Panc1 (cell line): ENCODE results near the gene NTM. TPM values are rescaled to one million over a fixed set of nuclear protein-coding genes. Genes with fewer than 3 reads are reported as not detected.

Experiments used
- ATAC-seq: fragments of 200-7000 bp; cut with Tn5 transposase; 2 replicates; pipeline ENCODE4 v1.9.1; 2020; ENCODE audit warnings: mild to moderate bottlenecking, moderate library complexity
- BruUV-seq: library from RNA; stranded (reverse); fragments of 400-500 nt; replicated peaks from 2 replicates; lab custom pipeline; 2021; lab: Mats Ljungman, UMichigan
- CTCF ChIA-PET: fragments of 300-600 bp; sonication (Branson Sonifier 250); formaldehyde crosslinking; loops from one replicate; lab custom pipeline; 2022; ENCODE audit warnings: antibody characterized with exemption; lab: Charles Lee
- POLR2A ChIA-PET: fragments of 300-600 bp; sonication (Branson Sonifier 250); formaldehyde crosslinking; loops from one replicate; lab custom pipeline; 2022; ENCODE audit warnings: antibody characterized with exemption; lab: Charles Lee
- DNase-seq: peaks from one replicate; pipeline ENCODE4 v3.0.0-alpha.2; 2010; ENCODE audit warnings: low read depth, low spot score
- H3K27ac ChIP-seq: 2 replicates; pipeline ENCODE4 v1.5.1; 2011; ENCODE audit warnings: mild to moderate bottlenecking, low read length, inconsistent platforms
- H3K27me3 ChIP-seq: fragments of 200-500 bp; sonication (Bioruptor generic); 2 replicates; pipeline ENCODE4 v1.6.0; 2014; ENCODE audit warnings: low read length, inconsistent platforms; ENCODE audit not compliant: control insufficient read depth, insufficient read depth
- H3K36me3 ChIP-seq: fragments of 200-500 bp; sonication (Bioruptor generic); 2 replicates; pipeline ENCODE4 v1.5.1; 2014; ENCODE audit warnings: inconsistent platforms, mild to moderate bottlenecking, low read length, moderate library complexity; ENCODE audit not compliant: control insufficient read depth, insufficient read depth
- H3K4me1 ChIP-seq: 2 replicates; pipeline ENCODE4 v1.5.1; 2011; ENCODE audit warnings: inconsistent platforms, mild to moderate bottlenecking, low read length, moderate library complexity; ENCODE audit not compliant: control insufficient read depth, insufficient read depth
- H3K4me3 ChIP-seq, 2 experiments: 2 replicates each; pipeline ENCODE4 v1.5.1; 2011 to 2012; ENCODE audit warnings: low read depth in 2 of 2, low read length in 2 of 2, mild to moderate bottlenecking in 2 of 2, inconsistent platforms in 1 of 2, moderate library complexity in 1 of 2
- H3K9me3 ChIP-seq: fragments of 200-500 bp; sonication (Bioruptor generic); 2 replicates; pipeline ENCODE4 v1.5.1; 2014; ENCODE audit warnings: low read depth, mild to moderate bottlenecking, inconsistent platforms, low read length, moderate library complexity; ENCODE audit not compliant: control insufficient read depth, insufficient read depth
- POLR2AphosphoS5 ChIP-seq: IDR thresholded peaks from 2 replicates; pipeline ENCODE4 v1.6.1; 2012; ENCODE audit warnings: mild to moderate bottlenecking, low read depth, low read length, moderate library complexity
- SIN3A ChIP-seq: IDR thresholded peaks from 2 replicates; pipeline ENCODE4 v1.6.1; 2012; ENCODE audit warnings: low read depth, mild to moderate bottlenecking, low read length, moderate library complexity, borderline replicate concordance; ENCODE audit not compliant: insufficient read depth
- TCF7L2 ChIP-seq: IDR thresholded peaks from 2 replicates; pipeline ENCODE4 v1.6.1; 2011; ENCODE audit warnings: mild to moderate bottlenecking, low read depth, low read length, inconsistent platforms
- in situ Hi-C: cut with HindIII; loops from 2 replicates; pipeline ENCODE4 v1.10.0; 2016; ENCODE audit warnings: low sequenced_read_pairs, low pct_unique_long_range_greater_than_20kb
- intact Hi-C: fragments of 100-400 bp; cut with micrococcal nuclease; formaldehyde crosslinking; loops from one replicate; pipeline ENCODE4 v1.10.0; 2022; ENCODE audit not compliant: unreplicated experiment
- total RNA-seq: library from RNA; stranded (reverse); gene quantifications from one replicate; pipeline ENCODE4 v1.2.1, GENCODE V29; 2021; ENCODE audit not compliant: unreplicated experiment
- TF ChIP-seq, protein P1 (sequence below), 2 experiments: IDR thresholded peaks; 2 replicates each; pipeline ENCODE4 v1.6.1; 2011 to 2012; ENCODE audit warnings: low read depth in 2 of 2, control low read depth in 1 of 2, low read length in 1 of 2, mild to moderate bottlenecking in 1 of 2, moderate library complexity in 1 of 2; ENCODE audit not compliant: insufficient read depth in 1 of 2
- TF ChIP-seq, protein P2 (sequence below): fragments of 450-650 bp; IDR thresholded peaks from 2 replicates; pipeline ENCODE4 v1.5.1; 2017; ENCODE audit warnings: mild to moderate bottlenecking

NTM gene
- total RNA-seq, 1 experiment from 2014 or later, result 0.10 TPM

- intact Hi-C loops, result no loop called here
- TF ChIP-seq SIN3A, result no peak
- TF ChIP-seq TCF7L2, result no peak
- TF ChIP-seq, protein P1, sequence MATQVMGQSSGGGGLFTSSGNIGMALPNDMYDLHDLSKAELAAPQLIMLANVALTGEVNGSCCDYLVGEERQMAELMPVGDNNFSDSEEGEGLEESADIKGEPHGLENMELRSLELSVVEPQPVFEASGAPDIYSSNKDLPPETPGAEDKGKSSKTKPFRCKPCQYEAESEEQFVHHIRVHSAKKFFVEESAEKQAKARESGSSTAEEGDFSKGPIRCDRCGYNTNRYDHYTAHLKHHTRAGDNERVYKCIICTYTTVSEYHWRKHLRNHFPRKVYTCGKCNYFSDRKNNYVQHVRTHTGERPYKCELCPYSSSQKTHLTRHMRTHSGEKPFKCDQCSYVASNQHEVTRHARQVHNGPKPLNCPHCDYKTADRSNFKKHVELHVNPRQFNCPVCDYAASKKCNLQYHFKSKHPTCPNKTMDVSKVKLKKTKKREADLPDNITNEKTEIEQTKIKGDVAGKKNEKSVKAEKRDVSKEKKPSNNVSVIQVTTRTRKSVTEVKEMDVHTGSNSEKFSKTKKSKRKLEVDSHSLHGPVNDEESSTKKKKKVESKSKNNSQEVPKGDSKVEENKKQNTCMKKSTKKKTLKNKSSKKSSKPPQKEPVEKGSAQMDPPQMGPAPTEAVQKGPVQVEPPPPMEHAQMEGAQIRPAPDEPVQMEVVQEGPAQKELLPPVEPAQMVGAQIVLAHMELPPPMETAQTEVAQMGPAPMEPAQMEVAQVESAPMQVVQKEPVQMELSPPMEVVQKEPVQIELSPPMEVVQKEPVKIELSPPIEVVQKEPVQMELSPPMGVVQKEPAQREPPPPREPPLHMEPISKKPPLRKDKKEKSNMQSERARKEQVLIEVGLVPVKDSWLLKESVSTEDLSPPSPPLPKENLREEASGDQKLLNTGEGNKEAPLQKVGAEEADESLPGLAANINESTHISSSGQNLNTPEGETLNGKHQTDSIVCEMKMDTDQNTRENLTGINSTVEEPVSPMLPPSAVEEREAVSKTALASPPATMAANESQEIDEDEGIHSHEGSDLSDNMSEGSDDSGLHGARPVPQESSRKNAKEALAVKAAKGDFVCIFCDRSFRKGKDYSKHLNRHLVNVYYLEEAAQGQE (IDR thresholded peaks at IDR 0.05; ENCODE audit: insufficient read depth in 1 of 2, low read depth in 2 of 2, low read length in 1 of 2), result no peak
- TF ChIP-seq POLR2AphosphoS5, result no peak
- no peak overlapping the region for H3K4me3 ChIP-seq
- ATAC-seq (no peak), DNase-seq (no peak)
- ChIA-PET POLR2A (no interaction called here), CTCF (no interaction called here)
- no peak overlapping the region for H3K27ac ChIP-seq
- in situ Hi-C loops, result no loop called here
- H3K27me3 ChIP-seq, result no peaks in the 10 kb centered on the region; the same call in none of the 2 replicates
- no peaks in the 10 kb centered on the region for H3K4me1 ChIP-seq
- no TSS peak for BruUV-seq
- no peaks in the 10 kb centered on the region for H3K36me3 ChIP-seq
- no peaks in the 10 kb centered on the region for H3K9me3 ChIP-seq
Measured at GRCh38 chr11:131666006-131666405, 295.6 kb downstream of the NTM start.

- no peaks in the 10 kb centered on the region for H3K36me3 ChIP-seq
- in situ Hi-C loops (no loop called here), intact Hi-C loops (no loop called here)
- no peak for TF ChIP-seq TCF7L2
- TF ChIP-seq, protein P2, sequence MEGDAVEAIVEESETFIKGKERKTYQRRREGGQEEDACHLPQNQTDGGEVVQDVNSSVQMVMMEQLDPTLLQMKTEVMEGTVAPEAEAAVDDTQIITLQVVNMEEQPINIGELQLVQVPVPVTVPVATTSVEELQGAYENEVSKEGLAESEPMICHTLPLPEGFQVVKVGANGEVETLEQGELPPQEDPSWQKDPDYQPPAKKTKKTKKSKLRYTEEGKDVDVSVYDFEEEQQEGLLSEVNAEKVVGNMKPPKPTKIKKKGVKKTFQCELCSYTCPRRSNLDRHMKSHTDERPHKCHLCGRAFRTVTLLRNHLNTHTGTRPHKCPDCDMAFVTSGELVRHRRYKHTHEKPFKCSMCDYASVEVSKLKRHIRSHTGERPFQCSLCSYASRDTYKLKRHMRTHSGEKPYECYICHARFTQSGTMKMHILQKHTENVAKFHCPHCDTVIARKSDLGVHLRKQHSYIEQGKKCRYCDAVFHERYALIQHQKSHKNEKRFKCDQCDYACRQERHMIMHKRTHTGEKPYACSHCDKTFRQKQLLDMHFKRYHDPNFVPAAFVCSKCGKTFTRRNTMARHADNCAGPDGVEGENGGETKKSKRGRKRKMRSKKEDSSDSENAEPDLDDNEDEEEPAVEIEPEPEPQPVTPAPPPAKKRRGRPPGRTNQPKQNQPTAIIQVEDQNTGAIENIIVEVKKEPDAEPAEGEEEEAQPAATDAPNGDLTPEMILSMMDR, result no peak
- TF ChIP-seq POLR2AphosphoS5, result no peak
- TF ChIP-seq, protein P1 (IDR thresholded peaks at IDR 0.05; ENCODE audit: insufficient read depth in 1 of 2, low read depth in 2 of 2, low read length in 1 of 2), result no peak
- no peak for TF ChIP-seq SIN3A
- H3K4me1 ChIP-seq, result no peaks in the 10 kb centered on the region
- ChIA-PET POLR2A (no interaction called here), CTCF (no interaction called here)
- ATAC-seq, result no peak
- no peak for DNase-seq
- no peaks in the 10 kb centered on the region; the same call in none of the 2 replicates for H3K27me3 ChIP-seq
- H3K27ac ChIP-seq, result no peak overlapping the region
- BruUV-seq, result no TSS peak
- H3K9me3 ChIP-seq, result no peaks in the 10 kb centered on the region
- no peak overlapping the region for H3K4me3 ChIP-seq
Measured at GRCh38 chr11:131666617-131667016, 296.2 kb downstream of the NTM start.
